ENCODE data around the gene SGCA. TPM values are rescaled to one million over a fixed set of nuclear protein-coding genes. Genes with fewer than 3 reads are reported as not detected.
A peak's percentile ranks its signal among the peaks of the same experiment; 100 is the strongest.

The SGCA gene
- total and polyA plus RNA-seq, 2 of the 13 experiments (the other 11 are each of a cell fraction or from before 2014, with no cell fraction given): not detected

- TF ChIP-seq ZBTB7A (CRISPR knock-in tag; IDR thresholded peaks at IDR 0.05) (0 out of 2 replicates have a peak, but pooled peaks have one; percentile 52), ZNF441 (CRISPR knock-in tag; IDR thresholded peaks at IDR 0.05; ENCODE audit: borderline replicate concordance) (no peak), EZH2 (conservative IDR thresholded peaks at IDR 0.05; ENCODE audit: low read depth, low read length) (no peak), ZNF883 (CRISPR knock-in tag; IDR thresholded peaks at IDR 0.05; ENCODE audit: not compliant biosample characterization) (peak; percentile 41), ZNF567 (CRISPR knock-in tag; IDR thresholded peaks at IDR 0.05; ENCODE audit: borderline replicate concordance) (no peak), AGO2 (optimal IDR thresholded peaks at IDR 0.05; ENCODE audit: low read depth, low read length) (no peak), SOX6 (IDR thresholded peaks at IDR 0.05) (no peak), SOX6 (CRISPR knock-in tag; IDR thresholded peaks at IDR 0.05) (peak; percentile 28; the same call in 1 of the 2 replicates), DNMT1 (CRISPR knock-in tag; IDR thresholded peaks at IDR 0.05) (no peak), ATF7 (IDR thresholded peaks at IDR 0.05) (no peak), ATF7 (CRISPR knock-in tag; IDR thresholded peaks at IDR 0.05) (no peak), UBTF (CRISPR knock-in tag; IDR thresholded peaks at IDR 0.05) (no peak), NFKB2 (CRISPR knock-in tag; IDR thresholded peaks at IDR 0.05; ENCODE audit: borderline replicate concordance) (no peak), ZBTB2 (CRISPR knock-in tag; IDR thresholded peaks at IDR 0.05; ENCODE audit: low read depth) (no peak), FUBP1 (CRISPR knock-in tag; IDR thresholded peaks at IDR 0.05; ENCODE audit: borderline replicate concordance) (no peak), KLF15 (CRISPR knock-in tag; IDR thresholded peaks at IDR 0.05; ENCODE audit: borderline replicate concordance) (no peak), RFXANK (CRISPR knock-in tag; IDR thresholded peaks at IDR 0.05) (no peak), REPIN1 (CRISPR knock-in tag; IDR thresholded peaks at IDR 0.05; ENCODE audit: borderline replicate concordance, low read depth) (0 out of 2 replicates have a peak, but pooled peaks have one; percentile 24), SRSF4 (IDR thresholded peaks at IDR 0.05; ENCODE audit: low read depth, low read length, poor library complexity, severe bottlenecking) (no peak), NR1H2 (CRISPR knock-in tag; IDR thresholded peaks at IDR 0.05; ENCODE audit: borderline replicate concordance, low read depth) (no peak)
These were observed 3.4 kb downstream of the SGCA start (continued) for GRCh38 chr17:50169121-50169764.
